SU-DHL-6 (cell line): ENCODE results near the gene DYNLT1.

ENCODE experiments used
- H2AFZ ChIP-seq: fragments of 200-600 bp; sonication (generic); 2 replicates; pipeline ENCODE4 v1.6.1; 2014; ENCODE audit warnings: low read depth, mild to moderate bottlenecking, moderate library complexity, mixed read lengths, antibody characterized with exemption, low read length; ENCODE audit not compliant: severe bottlenecking
- H3F3A ChIP-seq: fragments of 200-600 bp; shearing (Covaris generic); 2 replicates; pipeline ENCODE4 v1.6.0; 2016; ENCODE audit warnings: antibody characterized with exemption, mild to moderate bottlenecking; ENCODE audit not compliant: insufficient read depth
- H3K27ac ChIP-seq: fragments of 200-600 bp; sonication (generic); 2 replicates; pipeline ENCODE4 v1.5.1; 2016; ENCODE audit warnings: low read depth, mild to moderate bottlenecking, low read length, moderate library complexity, mixed read lengths
- H3K27me3 ChIP-seq: fragments of 200-600 bp; sonication (generic), shearing (Covaris generic); 2 replicates; pipeline ENCODE4 v1.6.0; 2014; ENCODE audit warnings: mild to moderate bottlenecking, low read length
- H3K36me3 ChIP-seq: fragments of 200-600 bp; sonication (generic); 2 replicates; pipeline ENCODE4 v1.6.1; 2014; ENCODE audit warnings: mild to moderate bottlenecking, low read length, mixed read lengths
- H3K4me2 ChIP-seq: fragments of 300-600, 200-600 bp; shearing (Covaris generic), sonication (generic); 2 replicates; pipeline ENCODE4 v1.6.0; 2014; ENCODE audit warnings: low read length, low read depth, mild to moderate bottlenecking; ENCODE audit not compliant: poor library complexity, severe bottlenecking
- H3K4me3 ChIP-seq: fragments of 200-600 bp; sonication (generic); 2 replicates; pipeline ENCODE4 v1.5.1; 2014; ENCODE audit warnings: antibody characterized with exemption, low read length, mild to moderate bottlenecking, mixed read lengths; ENCODE audit not compliant: insufficient read depth, poor library complexity, severe bottlenecking
- H3K79me2 ChIP-seq: fragments of 200-600 bp; sonication (generic); 2 replicates; pipeline ENCODE4 v1.6.1; 2014; ENCODE audit warnings: mild to moderate bottlenecking, low read length, moderate library complexity; ENCODE audit not compliant: insufficient read depth
- H3K9ac ChIP-seq: fragments of 200-600 bp; sonication (generic); 2 replicates; pipeline ENCODE4 v1.7.0; 2014; ENCODE audit warnings: mild to moderate bottlenecking, low read length
- H3K9me2 ChIP-seq: fragments of 200-600 bp; sonication (generic); replicated peaks from 2 replicates; pipeline ENCODE4 v1.6.1; 2014; ENCODE audit warnings: low read length; ENCODE audit not compliant: insufficient read depth
- H3K9me3 ChIP-seq: fragments of 200-600 bp; sonication (generic); 2 replicates; pipeline ENCODE4 v1.6.1; 2014; ENCODE audit warnings: low read length, mixed read lengths; ENCODE audit not compliant: insufficient read depth
- H4K20me1 ChIP-seq: fragments of 200-600 bp; sonication (generic); 2 replicates; pipeline ENCODE4 v1.6.1; 2014; ENCODE audit warnings: low read depth, mild to moderate bottlenecking, antibody characterized with exemption, low read length, moderate library complexity, mixed read lengths
- EZH2phosphoT487 ChIP-seq: fragments of 200-600 bp; sonication (generic), shearing (Covaris generic); conservative IDR thresholded peaks from 2 replicates; pipeline ENCODE4 v1.6.1; 2018; ENCODE audit warnings: mild to moderate bottlenecking, antibody characterized with exemption, low read length, moderate library complexity, mixed read lengths
- TF ChIP-seq, protein P1 (sequence below): fragments of 200-600 bp; sonication (generic); IDR thresholded peaks from one replicate; pipeline ENCODE4 v1.5.1; 2017; ENCODE audit warnings: antibody characterized with exemption, mild to moderate bottlenecking, low read length, moderate library complexity; ENCODE audit not compliant: insufficient read depth, poor library complexity, severe bottlenecking

DYNLT1 gene

GRCh38 chr6:158591134-158591809 is 53.3 kb downstream of the DYNLT1 start:
- TF ChIP-seq, protein P1, sequence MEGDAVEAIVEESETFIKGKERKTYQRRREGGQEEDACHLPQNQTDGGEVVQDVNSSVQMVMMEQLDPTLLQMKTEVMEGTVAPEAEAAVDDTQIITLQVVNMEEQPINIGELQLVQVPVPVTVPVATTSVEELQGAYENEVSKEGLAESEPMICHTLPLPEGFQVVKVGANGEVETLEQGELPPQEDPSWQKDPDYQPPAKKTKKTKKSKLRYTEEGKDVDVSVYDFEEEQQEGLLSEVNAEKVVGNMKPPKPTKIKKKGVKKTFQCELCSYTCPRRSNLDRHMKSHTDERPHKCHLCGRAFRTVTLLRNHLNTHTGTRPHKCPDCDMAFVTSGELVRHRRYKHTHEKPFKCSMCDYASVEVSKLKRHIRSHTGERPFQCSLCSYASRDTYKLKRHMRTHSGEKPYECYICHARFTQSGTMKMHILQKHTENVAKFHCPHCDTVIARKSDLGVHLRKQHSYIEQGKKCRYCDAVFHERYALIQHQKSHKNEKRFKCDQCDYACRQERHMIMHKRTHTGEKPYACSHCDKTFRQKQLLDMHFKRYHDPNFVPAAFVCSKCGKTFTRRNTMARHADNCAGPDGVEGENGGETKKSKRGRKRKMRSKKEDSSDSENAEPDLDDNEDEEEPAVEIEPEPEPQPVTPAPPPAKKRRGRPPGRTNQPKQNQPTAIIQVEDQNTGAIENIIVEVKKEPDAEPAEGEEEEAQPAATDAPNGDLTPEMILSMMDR: no peak
- no peak for TF ChIP-seq EZH2phosphoT487
- Histone ChIP-seq H3K4me3 (no peak overlapping the region), H4K20me1 (no peaks in the 10 kb centered on the region), H3K27me3 (no peaks in the 10 kb centered on the region), H3K27ac (no peak overlapping the region), H3K4me2 (no peak overlapping the region), H3K36me3 (peaks cover 6% of the 10 kb centered on the region; the same call in 1 of the 2 replicates), H3K9ac (no peak overlapping the region), H3K9me3 (no peaks in the 10 kb centered on the region), H2AFZ (no peak overlapping the region), H3K9me2 (no peaks in the 10 kb centered on the region), H3F3A (0 out of 2 replicates have a peak, but pooled peaks cover 4% of the 10 kb centered on the region), H3K79me2 (no peaks in the 10 kb centered on the region)

- no peaks in the 10 kb centered on the region for H3K27me3 ChIP-seq
- H4K20me1 ChIP-seq: no peaks in the 10 kb centered on the region
- no peaks in the 10 kb centered on the region for H3K79me2 ChIP-seq
- H3F3A ChIP-seq: 0 out of 2 replicates have a peak, but pooled peaks cover 4% of the 10 kb centered on the region
- H3K27ac ChIP-seq: no peak overlapping the region
- H3K9me2 ChIP-seq: no peaks in the 10 kb centered on the region
- no peak overlapping the region for H3K4me2 ChIP-seq
- H3K4me3 ChIP-seq: no peak overlapping the region
- no peak overlapping the region for H2AFZ ChIP-seq
- TF ChIP-seq EZH2phosphoT487: no peak
- TF ChIP-seq, protein P1: no peak
- H3K9me3 ChIP-seq: no peaks in the 10 kb centered on the region
- H3K36me3 ChIP-seq: peaks cover 10% of the 10 kb centered on the region; the same call in 1 of the 2 replicates
- H3K9ac ChIP-seq: no peak overlapping the region
These were observed 55.2 kb downstream of the DYNLT1 start for GRCh38 chr6:158589366-158589765.

- Histone ChIP-seq H3K9me3 (no peaks in the 10 kb centered on the region), H2AFZ (no peak overlapping the region), H3K36me3 (0 out of 2 replicates have a peak, but pooled peaks cover 4% of the 10 kb centered on the region), H3K9me2 (no peaks in the 10 kb centered on the region), H3K27ac (no peak overlapping the region), H4K20me1 (no peaks in the 10 kb centered on the region), H3F3A (no peaks in the 10 kb centered on the region), H3K4me2 (no peak overlapping the region), H3K4me3 (no peak overlapping the region), H3K27me3 (no peaks in the 10 kb centered on the region), H3K9ac (no peak overlapping the region), H3K79me2 (no peaks in the 10 kb centered on the region; the same call in 1 of the 2 replicates)
- no peak for TF ChIP-seq EZH2phosphoT487
- TF ChIP-seq, protein P1: no peak
These were observed 57.9 kb downstream of the DYNLT1 start for GRCh38 chr6:158586652-158587051.
